BE2C (cell line): ENCODE results near the gene MARCHF4.

Experiments used
- DNase-seq: peaks from one replicate; pipeline ENCODE4 v3.0.0-alpha.2; 2020
- H3K27me3 ChIP-seq: fragments of 250-450 bp; sonication (Bioruptor Pico); 2 replicates; pipeline ENCODE4 v1.5.1; 2020; ENCODE audit warnings: mild to moderate bottlenecking
- H3K36me3 ChIP-seq: fragments of 250-450 bp; sonication (Bioruptor Pico); 2 replicates; pipeline ENCODE4 v1.5.1; 2020; ENCODE audit warnings: mild to moderate bottlenecking
- H3K4me1 ChIP-seq: fragments of 250-450 bp; sonication (Bioruptor Pico); 2 replicates; pipeline ENCODE4 v1.5.1; 2020
- H3K4me3 ChIP-seq: 2 replicates; pipeline ENCODE4 v1.5.1; 2011; ENCODE audit warnings: low read depth, low read length
- H3K9me3 ChIP-seq: fragments of 250-450 bp; sonication (Bioruptor Pico); 2 replicates; pipeline ENCODE4 v1.5.1; 2020
- TF ChIP-seq, protein P1 (sequence below): IDR thresholded peaks from 2 replicates; pipeline ENCODE4 v1.5.1; 2012; ENCODE audit warnings: mild to moderate bottlenecking, low read depth, low read length

The MARCHF4 gene

DNA sequence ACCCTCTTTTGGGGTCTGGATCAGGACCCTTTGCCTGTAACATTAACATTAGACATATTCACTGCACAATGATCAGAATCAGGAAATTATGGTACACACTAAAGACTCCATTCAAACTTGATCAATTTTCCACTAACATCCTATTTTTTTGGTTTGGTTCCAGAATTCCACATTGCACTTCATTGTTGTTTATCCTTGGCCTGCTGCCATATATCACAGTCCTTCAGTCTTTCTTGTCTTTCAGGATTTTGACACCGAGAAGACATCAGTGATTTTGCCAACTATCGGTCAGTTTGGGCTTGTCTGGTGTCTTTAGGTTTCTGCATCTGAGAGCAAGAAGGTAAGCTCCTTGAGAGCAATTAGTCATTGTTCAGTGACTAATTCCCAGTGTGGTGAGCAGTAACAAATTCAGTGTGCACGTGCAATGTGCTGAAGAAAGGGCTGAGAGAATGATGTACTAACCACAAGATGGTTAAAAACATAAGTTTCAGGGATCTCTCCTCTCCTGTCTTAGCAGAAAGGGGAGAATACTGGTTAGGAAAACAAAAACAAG, 23.5 kb downstream of the MARCHF4 start:
- Histone ChIP-seq H3K27me3 (no peaks in the 10 kb centered on the region), H3K4me1 (peaks cover 6% of the 10 kb centered on the region)
- no peak for DNase-seq

DNA sequence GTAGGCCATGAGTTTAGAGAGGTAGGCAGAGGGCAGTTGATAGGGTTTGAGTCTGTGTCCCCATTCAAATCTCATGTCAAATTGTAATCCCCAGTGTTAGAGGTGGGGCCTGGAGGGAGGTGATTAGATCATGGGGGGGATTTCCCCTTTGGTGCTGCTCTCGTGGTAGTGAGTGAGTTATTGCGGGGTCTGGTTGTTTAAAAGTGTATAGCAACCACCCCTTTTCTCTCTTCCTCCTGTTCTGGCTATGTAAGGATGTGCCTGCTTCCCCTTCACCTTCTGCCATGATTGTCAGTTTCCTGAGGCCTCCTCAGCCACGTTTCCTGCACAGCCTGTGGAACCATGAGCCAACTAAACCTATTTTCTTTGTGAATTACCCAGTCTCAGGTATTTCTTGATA, 25.5 kb downstream of the MARCHF4 start:
- TF ChIP-seq, protein P1, sequence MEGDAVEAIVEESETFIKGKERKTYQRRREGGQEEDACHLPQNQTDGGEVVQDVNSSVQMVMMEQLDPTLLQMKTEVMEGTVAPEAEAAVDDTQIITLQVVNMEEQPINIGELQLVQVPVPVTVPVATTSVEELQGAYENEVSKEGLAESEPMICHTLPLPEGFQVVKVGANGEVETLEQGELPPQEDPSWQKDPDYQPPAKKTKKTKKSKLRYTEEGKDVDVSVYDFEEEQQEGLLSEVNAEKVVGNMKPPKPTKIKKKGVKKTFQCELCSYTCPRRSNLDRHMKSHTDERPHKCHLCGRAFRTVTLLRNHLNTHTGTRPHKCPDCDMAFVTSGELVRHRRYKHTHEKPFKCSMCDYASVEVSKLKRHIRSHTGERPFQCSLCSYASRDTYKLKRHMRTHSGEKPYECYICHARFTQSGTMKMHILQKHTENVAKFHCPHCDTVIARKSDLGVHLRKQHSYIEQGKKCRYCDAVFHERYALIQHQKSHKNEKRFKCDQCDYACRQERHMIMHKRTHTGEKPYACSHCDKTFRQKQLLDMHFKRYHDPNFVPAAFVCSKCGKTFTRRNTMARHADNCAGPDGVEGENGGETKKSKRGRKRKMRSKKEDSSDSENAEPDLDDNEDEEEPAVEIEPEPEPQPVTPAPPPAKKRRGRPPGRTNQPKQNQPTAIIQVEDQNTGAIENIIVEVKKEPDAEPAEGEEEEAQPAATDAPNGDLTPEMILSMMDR = no peak
- H3K4me3 ChIP-seq = no peak overlapping the region
- H3K9me3 ChIP-seq = no peaks in the 10 kb centered on the region
- DNase-seq = no peak
- peaks cover 6% of the 10 kb centered on the region for H3K4me1 ChIP-seq
- H3K36me3 ChIP-seq = no peaks in the 10 kb centered on the region
- H3K27me3 ChIP-seq = no peaks in the 10 kb centered on the region

More for the DNA sequence above, 23.5 kb downstream of the MARCHF4 start:
- no peaks in the 10 kb centered on the region for H3K9me3 ChIP-seq
- H3K36me3 ChIP-seq = no peaks in the 10 kb centered on the region
- TF ChIP-seq, protein P1 = no peak
- H3K4me3 ChIP-seq = no peak overlapping the region

DNA sequence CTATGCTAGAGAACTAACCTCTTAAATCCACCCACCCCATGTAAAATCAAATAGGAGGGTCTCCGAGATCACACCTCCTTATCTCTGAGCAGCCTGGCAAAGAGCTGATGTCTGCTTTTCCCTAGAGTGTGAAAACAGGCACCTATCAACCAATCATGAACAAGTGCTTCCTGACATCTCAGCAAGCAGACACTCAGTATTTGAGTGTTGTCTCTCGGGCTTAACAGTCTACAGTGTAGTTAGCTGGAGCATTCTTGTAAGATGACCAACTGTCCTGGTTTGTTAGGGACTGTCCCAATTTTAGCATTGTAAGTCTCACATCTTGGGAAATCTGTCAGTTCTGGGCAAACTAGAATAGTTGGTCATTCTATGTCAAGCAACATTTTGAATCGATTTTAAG, 26.4 kb downstream of the MARCHF4 start:
- Histone ChIP-seq H3K4me1 (peaks cover 6% of the 10 kb centered on the region), H3K27me3 (no peaks in the 10 kb centered on the region), H3K9me3 (no peaks in the 10 kb centered on the region), H3K4me3 (no peak overlapping the region), H3K36me3 (no peaks in the 10 kb centered on the region)
- no peak for DNase-seq
- TF ChIP-seq, protein P1 = no peak

DNA sequence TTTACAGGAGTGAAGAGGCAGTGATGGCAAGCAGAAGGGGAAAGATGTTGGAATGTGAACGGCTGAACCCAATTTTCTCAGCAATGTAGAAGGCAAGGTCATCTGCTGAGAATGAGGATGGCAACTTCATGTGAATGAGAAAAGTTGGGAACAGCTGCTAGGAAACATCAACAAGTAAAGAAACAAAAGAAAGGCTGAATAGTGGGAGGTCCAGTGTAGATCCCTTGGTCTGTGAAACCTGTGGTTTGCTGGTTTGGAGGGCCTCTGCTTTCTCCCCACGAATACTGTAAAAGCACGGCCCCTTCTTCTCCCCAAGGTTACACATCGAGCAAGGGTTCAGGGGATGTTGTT, 27.4 kb downstream of the MARCHF4 start:
- Histone ChIP-seq H3K4me3 (no peak overlapping the region), H3K27me3 (no peaks in the 10 kb centered on the region), H3K4me1 (peaks cover 8% of the 10 kb centered on the region), H3K36me3 (no peaks in the 10 kb centered on the region), H3K9me3 (no peaks in the 10 kb centered on the region)
- TF ChIP-seq, protein P1 = no peak
- no peak for DNase-seq

DNA sequence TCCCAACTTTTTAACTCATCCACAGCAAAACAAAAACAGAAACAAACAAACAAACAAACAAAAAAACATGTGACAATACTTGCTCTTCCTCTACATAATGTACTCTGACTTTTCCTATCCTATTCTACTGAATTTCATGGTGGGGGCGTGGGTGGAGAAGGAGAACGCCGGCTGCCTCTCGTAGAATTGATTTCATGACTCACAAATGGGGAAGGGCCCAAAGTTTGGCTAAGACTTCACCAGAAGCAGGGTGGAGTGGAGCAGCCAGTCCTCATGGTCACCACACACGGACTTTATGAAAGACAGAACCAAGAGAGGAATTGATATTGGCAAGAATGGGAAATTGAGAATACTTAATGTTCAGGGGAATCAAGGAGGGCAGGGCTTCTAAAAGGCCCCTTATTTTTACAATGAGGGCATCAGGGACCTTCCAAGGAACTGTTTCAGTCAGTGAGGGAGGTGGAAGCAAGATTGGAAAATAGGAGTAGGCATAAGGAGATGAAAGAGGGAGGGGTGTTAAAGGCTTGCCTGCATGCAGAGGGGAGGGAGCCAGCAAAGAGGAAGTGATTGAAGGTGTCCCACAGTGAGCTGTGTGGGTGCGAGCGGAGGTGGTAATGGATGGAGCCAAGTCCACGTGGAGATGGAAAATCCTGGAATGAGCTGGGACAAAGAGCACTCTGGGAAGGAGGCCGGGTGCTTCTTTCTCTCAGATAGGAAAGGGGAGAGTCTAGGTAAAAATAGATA, 27.9 kb downstream of the MARCHF4 start:
- no peak overlapping the region for H3K4me3 ChIP-seq
- no peak for DNase-seq
- H3K9me3 ChIP-seq = no peaks in the 10 kb centered on the region
- TF ChIP-seq, protein P1 = no peak
- H3K27me3 ChIP-seq = no peaks in the 10 kb centered on the region
- H3K36me3 ChIP-seq = no peaks in the 10 kb centered on the region
- peaks cover 11% of the 10 kb centered on the region for H3K4me1 ChIP-seq

DNA sequence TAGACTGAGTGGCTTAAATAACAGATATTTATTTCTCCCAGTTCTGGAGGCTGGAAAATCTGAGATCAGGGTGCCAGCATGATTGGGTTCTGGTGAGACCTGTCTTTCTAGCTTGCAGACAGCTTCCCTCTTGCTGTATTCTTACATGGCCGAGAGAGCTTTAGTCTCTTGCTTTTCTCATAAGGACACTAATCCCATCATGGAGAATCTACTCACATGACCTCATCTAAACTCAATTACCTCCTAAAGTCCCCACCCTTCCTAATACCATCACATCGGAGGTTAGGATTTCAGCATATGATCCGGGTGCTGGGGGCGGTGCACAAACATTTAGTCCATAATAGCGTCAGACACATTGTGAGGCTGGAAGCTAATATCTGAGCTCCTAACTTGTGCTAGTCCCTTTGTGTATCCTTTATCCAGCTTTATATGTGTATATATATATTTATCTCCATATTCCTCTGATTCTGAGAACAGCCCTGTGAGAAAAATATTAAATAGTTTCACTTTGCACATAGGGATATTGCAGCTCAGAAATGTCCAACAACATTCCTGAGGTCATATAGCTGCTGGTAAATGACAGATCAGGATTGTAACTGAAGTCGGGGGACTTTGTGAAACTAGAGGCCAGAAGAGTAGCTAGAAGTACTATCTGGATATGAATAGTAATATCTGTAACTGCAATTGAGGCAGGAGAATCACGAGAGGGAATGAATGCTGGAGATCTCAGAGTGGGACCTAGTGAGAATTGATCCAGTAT, 28.9 kb downstream of the MARCHF4 start:
- no peaks in the 10 kb centered on the region for H3K9me3 ChIP-seq
- TF ChIP-seq, protein P1 = no peak
- H3K36me3 ChIP-seq = no peaks in the 10 kb centered on the region
- no peak overlapping the region for H3K4me3 ChIP-seq
- DNase-seq = no peak
- no peaks in the 10 kb centered on the region for H3K27me3 ChIP-seq
- H3K4me1 ChIP-seq = peaks cover 11% of the 10 kb centered on the region
